Left kidney (tissue), 2 donors: ENCODE data around the gene MEPE. TPM values are rescaled to one million over a fixed set of nuclear protein-coding genes. Genes with fewer than 3 reads are reported as not detected.

Experiments
- DNase-seq: peaks from one replicate; pipeline ENCODE4 v3.0.0-alpha.2; 2013
- polyA plus RNA-seq: library from polyadenylated mRNA; unstranded; fragments of 120-200 nt; gene quantifications from one replicate; pipeline ENCODE4 v1.2.1, GENCODE V29; 2013; ENCODE audit not compliant: insufficient read length

MEPE gene
- polyA plus RNA-seq, 1 donor = not detected

DNA sequence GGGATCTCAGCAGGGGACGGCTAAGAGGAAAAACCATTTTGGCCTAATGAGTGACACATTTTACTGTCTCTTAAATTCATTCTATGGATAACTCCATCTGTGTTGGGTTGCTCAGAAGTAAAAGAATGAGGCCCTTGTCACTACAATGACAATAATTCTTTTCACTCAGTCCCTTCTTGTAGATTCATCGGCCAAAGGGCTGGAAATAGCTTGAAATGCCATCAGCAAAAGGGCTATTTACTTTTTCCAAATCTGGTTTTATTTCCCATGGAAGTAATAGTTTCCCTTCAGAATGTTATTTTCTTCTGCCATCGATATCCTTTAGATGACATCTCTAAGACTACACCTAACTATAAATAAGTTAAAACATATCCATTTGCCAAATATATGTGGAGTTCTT, 7.4 kb downstream of the MEPE start:
- no peak for DNase-seq

DNA sequence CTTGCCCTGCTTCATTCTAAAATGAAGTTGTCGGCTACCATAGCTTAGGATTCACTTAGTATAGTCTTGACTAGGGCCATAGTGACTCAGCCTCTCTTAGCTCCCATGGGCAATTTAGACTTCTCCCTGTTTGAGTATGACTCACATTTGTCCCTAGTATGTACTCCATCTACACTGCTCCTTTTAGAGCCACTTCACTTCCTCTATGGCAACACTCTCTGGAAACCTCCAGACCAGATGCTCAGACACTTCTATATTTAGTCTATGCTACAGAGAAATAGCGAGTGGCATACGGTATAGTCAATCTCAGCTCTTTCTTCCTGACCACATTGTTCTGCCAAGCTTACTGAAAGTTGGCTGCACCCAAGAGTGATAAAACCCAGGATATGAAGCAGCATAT, 11.2 kb downstream of the MEPE start:
- DNase-seq = no peak

GRCh38 chr4:87844452-87844851, 11.7 kb downstream of the MEPE start:
- no peak for DNase-seq

- DNase-seq = no peak
Observed at GRCh38 chr4:87846226-87846625, 13.5 kb downstream of the MEPE start.

DNA sequence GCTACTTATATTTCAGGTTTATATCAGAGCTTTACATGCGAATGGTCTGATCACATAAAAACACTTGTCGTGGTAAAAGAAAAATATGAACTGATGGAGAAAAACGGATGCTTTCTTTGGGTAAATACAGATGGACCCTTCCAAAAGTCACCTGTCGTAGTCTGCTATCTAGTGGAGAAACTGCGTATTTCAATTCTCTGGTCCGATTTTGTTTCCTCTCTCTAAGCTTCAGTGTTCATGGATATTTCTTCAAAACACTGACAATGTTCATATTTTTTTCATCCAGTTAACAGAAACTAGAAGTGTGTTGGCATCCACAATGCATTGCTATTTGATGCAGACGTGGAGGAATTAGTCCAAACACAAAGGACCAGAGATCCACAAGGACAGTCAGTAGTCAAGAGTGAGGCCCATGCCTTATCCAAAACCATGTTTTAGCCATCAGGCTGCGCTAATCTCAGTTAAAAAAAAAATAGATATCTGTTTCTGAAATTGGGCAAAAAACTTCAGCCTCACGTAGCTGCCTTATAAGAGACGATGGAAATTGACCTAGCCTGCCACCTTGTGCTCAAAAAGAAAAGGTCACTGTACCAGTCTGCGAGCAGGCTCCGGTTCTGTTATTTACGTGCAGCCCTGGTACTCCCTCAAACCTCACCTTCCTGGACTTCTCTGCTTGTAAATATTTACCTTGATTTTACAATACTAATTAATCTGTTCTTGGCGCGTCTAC, 16.0 kb downstream of the MEPE start:
- peak; percentile 45 for DNase-seq

DNA sequence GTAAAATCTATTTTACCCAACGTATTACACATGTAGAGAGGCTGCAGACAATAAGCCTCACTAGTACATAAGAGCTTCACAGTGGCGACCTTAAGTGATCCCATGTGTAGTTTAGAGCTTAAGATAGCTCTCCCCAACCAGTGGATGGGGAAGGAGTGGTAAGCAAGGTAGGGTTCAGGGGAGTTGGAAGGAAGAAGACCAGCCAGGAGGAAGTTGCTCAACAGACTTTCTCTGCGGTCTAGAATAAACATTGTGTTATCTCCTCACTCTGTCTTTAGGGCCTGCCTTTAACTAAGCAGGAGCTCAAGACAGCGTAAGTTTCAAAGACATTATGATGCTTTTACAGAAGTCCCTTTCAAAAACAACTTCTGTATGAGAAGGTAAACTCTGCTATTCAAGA, 16.8 kb downstream of the MEPE start:
- no peak for DNase-seq

GRCh38 chr4:87851332-87851731, 18.6 kb downstream of the MEPE start:
- no peak for DNase-seq

GRCh38 chr4:87851953-87852352, 19.2 kb downstream of the MEPE start:
- no peak for DNase-seq

DNA sequence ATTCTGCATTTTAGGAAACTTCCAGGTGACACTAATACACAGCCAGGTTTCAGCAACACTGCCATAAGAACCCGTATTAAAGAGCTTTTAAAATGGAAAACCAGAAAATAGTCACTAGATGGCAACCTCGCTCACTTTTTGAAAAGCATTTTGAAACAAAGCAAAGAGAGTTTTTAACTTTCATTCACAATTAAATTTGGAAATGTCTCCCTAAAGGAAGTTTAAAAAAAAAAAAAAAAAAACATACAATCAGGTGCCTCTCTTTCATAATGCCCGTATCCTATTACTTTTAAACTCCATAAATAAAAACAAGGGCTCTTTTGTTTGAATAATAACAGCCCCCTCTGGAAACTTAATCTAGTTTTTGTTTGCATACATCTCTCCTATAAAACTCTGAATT, 20.3 kb downstream of the MEPE start:
- peak; percentile 65 for DNase-seq

DNA sequence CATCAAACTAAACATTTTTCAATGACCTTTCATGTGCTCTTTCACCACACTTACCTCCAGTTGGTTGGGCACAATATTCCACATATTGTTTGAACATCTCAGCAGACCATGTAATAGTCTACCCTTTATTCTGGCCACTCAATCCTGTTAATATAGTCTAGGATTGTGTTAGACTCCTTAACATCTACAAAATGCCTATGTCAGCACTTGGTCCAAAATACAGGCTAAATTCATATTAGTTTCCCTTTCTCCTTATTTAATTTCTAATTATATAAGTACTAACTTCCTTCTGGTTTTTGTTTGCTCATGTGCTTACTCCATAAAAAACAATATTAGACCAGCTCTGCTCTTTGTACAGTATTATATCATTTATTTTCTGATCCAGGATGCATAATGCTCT, 21.1 kb downstream of the MEPE start:
- no peak for DNase-seq

DNA sequence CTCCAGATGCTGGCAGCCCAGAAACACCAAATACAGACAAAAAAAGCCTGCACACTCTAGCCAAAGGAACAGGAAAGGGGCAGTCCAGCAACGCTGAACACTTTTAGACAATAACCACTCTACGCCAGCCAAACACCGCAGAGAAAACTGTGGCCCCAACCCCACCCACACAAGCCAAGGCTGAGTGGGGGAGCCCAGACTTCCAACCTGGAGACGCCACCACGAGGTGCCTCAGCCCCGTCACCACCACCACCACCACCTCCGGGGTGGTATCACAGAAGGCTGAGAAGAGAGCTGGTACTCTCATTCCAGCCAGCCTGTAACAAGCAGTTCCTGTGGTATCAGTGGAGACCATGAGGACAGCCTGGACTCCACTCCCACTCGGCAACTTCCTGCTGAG, 22.8 kb downstream of the MEPE start:
- DNase-seq = no peak

- DNase-seq = no peak
Observed at GRCh38 chr4:87856816-87857215, 24.0 kb downstream of the MEPE start.

DNA sequence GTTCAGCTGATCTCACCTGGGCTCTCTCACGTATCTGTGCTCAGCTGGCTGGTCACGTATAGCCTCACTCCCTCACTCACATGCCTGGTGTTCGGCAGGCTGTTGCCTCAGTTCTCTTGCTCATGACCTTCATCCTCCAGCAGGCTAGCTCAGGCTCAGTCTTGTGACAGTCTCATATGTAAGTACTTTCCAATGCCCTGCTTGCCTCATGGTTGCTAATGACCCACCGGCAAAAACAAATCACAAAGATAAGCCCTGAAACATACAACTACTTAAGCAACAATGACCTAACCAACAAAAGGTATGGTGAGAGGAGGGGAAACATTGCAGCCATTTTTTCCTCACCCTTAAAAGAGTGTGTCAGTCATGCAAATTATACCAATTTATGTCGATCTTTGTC, 25.0 kb downstream of the MEPE start:
- DNase-seq = no peak

GRCh38 chr4:87862236-87862635, 29.5 kb downstream of the MEPE start:
- no peak for DNase-seq

- no peak for DNase-seq
Observed at GRCh38 chr4:87863486-87863885, 30.7 kb downstream of the MEPE start.

DNA sequence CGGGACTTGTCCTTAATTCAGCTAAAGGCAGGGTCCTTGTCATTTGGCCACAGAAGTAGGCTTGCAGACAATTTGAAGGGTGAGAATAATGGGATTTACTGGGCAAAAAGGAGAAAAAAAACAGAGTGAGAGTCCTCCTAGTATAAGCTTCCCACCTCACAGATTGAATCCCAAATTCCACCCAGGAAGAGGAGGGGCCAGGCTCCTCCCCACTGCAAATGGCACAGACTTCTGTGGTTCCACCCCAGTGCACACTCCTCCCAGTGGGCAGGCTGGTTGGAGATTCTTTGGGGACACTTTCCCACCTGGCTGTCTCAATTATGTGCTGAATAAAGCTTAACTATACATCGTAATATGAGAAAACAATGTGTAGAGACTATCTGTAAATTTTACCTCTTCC, 31.6 kb downstream of the MEPE start:
- DNase-seq = no peak

- DNase-seq = no peak
Observed at GRCh38 chr4:87865288-87865687, 32.5 kb downstream of the MEPE start.

GRCh38 chr4:87865960-87866598, 33.3 kb downstream of the MEPE start:
- no peak for DNase-seq

GRCh38 chr4:87868522-87868921, 35.8 kb downstream of the MEPE start:
- no peak for DNase-seq

GRCh38 chr4:87872028-87872427, 39.3 kb downstream of the MEPE start:
- DNase-seq = no peak

GRCh38 chr4:87875191-87875590, 42.4 kb downstream of the MEPE start:
- DNase-seq = no peak

DNA sequence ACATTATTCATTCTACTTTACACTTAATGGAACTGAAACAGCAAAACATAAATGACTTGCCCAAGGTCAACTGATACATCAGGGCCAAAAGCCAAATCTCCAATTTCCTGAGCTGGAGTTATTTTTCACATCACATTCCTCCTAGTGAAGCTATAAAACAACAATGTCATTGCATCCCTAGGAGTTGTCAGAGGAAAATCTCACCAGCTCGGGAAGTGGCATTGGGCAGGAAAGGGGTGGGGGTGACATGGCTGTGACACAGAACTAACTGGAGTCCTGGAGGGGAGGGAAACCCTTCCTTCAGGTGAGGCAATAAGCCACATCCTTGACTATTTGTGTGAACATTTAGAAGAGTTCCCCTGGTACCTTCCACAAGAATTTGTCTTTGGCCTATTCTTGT, 47.3 kb downstream of the MEPE start:
- no peak for DNase-seq

GRCh38 chr4:87881115-87881514, 48.3 kb downstream of the MEPE start:
- DNase-seq = no peak

GRCh38 chr4:87882321-87882720, 49.6 kb downstream of the MEPE start:
- DNase-seq = no peak
